GM08714 (cell line): ENCODE measurements around the gene PAX2.
A peak's percentile ranks its signal among the peaks of the same experiment; 100 is the strongest.

Source experiments
- H3K4me3 ChIP-seq: fragments of 200-500 bp; sonication (Bioruptor generic); 2 replicates; pipeline ENCODE4 v1.5.1; 2014; ENCODE audit warnings: mild to moderate bottlenecking, low read length, inconsistent platforms
- ZNF274 ChIP-seq: IDR thresholded peaks from 2 replicates; pipeline ENCODE4 v1.6.1; 2012; ENCODE audit warnings: mild to moderate bottlenecking, low read depth, low read length

PAX2 gene

GRCh38 chr10:100829097-100829870 is 83.9 kb downstream of the PAX2 start:
- H3K4me3 ChIP-seq: peak overlapping the region; percentile 19; the same call in 1 of the 2 replicates
- TF ChIP-seq ZNF274: no peak

GRCh38 chr10:100829933-100830727 is 84.7 kb downstream of the PAX2 start:
- TF ChIP-seq ZNF274: no peak
- H3K4me3 ChIP-seq: no peak overlapping the region

- no peak for TF ChIP-seq ZNF274
These were observed 85.3 kb downstream of the PAX2 start for GRCh38 chr10:100830728-100831111.

GRCh38 chr10:100831742-100832141 is 86.4 kb downstream of the PAX2 start:
- TF ChIP-seq ZNF274: no peak
- no peak overlapping the region for H3K4me3 ChIP-seq

More at GRCh38 chr10:100830728-100831111, 85.3 kb downstream of the PAX2 start:
- H3K4me3 ChIP-seq: no peak overlapping the region

- no peak for TF ChIP-seq ZNF274
- H3K4me3 ChIP-seq: no peak overlapping the region
These were observed 90.4 kb downstream of the PAX2 start for GRCh38 chr10:100835810-100836209.

GRCh38 chr10:100836891-100837290 is 91.5 kb downstream of the PAX2 start:
- no peak overlapping the region for H3K4me3 ChIP-seq
- no peak for TF ChIP-seq ZNF274

GRCh38 chr10:100837300-100837699 is 91.9 kb downstream of the PAX2 start:
- no peak overlapping the region for H3K4me3 ChIP-seq
- TF ChIP-seq ZNF274: no peak

- no peak for TF ChIP-seq ZNF274
- H3K4me3 ChIP-seq: no peak overlapping the region
These were observed 93.6 kb downstream of the PAX2 start for GRCh38 chr10:100838986-100839385.

GRCh38 chr10:100841528-100841927 is 96.1 kb downstream of the PAX2 start:
- no peak overlapping the region for H3K4me3 ChIP-seq
- TF ChIP-seq ZNF274: no peak

- no peak overlapping the region for H3K4me3 ChIP-seq
- TF ChIP-seq ZNF274: no peak
These were observed 102.1 kb downstream of the PAX2 start for GRCh38 chr10:100847440-100847839.

- TF ChIP-seq ZNF274: no peak
- H3K4me3 ChIP-seq: no peak overlapping the region
These were observed 103.4 kb downstream of the PAX2 start for GRCh38 chr10:100848770-100849169.

GRCh38 chr10:100858261-100858660 is 112.9 kb downstream of the PAX2 start:
- TF ChIP-seq ZNF274: no peak
- no peak overlapping the region for H3K4me3 ChIP-seq

GRCh38 chr10:100858747-100859483 is 113.5 kb downstream of the PAX2 start:
- no peak for TF ChIP-seq ZNF274
- no peak overlapping the region for H3K4me3 ChIP-seq

GRCh38 chr10:100859484-100859763 is 114.0 kb downstream of the PAX2 start:
- H3K4me3 ChIP-seq: no peak overlapping the region
- TF ChIP-seq ZNF274: no peak

GRCh38 chr10:100863433-100863832 is 118.1 kb downstream of the PAX2 start:
- no peak for TF ChIP-seq ZNF274

More at GRCh38 chr10:100863433-100863832, 118.1 kb downstream of the PAX2 start:
- no peak overlapping the region for H3K4me3 ChIP-seq
